LNCAP (cell line): ENCODE data around the gene PNPLA2.

Experiments used
- TF ChIP-seq, protein P1 (sequence below): fragments of 450-650 bp; IDR thresholded peaks from 2 replicates; pipeline ENCODE4 v1.5.1; 2017; ENCODE audit warnings: mild to moderate bottlenecking

Gene PNPLA2

GRCh38 chr11:773830-774229 is 44.9 kb upstream of the PNPLA2 start:
- TF ChIP-seq, protein P1, sequence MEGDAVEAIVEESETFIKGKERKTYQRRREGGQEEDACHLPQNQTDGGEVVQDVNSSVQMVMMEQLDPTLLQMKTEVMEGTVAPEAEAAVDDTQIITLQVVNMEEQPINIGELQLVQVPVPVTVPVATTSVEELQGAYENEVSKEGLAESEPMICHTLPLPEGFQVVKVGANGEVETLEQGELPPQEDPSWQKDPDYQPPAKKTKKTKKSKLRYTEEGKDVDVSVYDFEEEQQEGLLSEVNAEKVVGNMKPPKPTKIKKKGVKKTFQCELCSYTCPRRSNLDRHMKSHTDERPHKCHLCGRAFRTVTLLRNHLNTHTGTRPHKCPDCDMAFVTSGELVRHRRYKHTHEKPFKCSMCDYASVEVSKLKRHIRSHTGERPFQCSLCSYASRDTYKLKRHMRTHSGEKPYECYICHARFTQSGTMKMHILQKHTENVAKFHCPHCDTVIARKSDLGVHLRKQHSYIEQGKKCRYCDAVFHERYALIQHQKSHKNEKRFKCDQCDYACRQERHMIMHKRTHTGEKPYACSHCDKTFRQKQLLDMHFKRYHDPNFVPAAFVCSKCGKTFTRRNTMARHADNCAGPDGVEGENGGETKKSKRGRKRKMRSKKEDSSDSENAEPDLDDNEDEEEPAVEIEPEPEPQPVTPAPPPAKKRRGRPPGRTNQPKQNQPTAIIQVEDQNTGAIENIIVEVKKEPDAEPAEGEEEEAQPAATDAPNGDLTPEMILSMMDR: no peak

DNA sequence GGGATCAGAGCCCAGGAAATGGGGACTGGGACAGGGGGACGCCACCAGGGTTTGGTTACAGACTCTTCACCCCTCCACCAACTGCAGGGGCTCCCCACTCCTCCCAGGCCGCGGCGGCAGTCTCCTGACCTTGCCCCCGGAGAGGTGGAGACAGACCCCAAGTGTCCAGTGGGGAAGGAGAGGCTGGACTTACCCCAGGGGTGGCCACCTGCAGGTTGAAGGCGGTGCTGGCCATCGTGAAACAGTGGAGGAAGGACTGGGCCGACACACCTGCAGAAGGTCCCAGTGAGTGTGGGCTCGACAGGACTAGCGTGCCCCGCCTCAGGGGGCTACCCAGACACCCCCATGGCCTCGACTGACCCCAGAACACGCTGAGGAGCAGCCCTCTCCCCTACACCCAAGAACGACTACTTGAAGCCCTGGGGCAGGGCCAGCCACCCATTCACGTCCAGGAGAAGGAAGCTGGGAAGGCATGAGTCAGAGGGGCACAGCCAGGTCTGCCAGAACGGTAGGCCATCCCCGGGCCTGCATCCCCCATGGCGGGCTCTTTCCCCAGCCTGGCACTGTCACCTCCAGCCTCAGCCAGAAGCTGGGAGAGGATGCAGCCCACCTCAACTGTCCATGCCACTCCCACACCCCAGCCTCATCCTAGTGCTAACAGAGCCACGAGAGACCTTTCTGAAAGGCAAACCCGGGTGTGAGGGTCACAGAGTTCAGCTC is 43.7 kb upstream of the PNPLA2 start:
- TF ChIP-seq, protein P1: no peak

- TF ChIP-seq, protein P1: no peak
Measured at GRCh38 chr11:776263-776560, 42.5 kb upstream of the PNPLA2 start.

DNA sequence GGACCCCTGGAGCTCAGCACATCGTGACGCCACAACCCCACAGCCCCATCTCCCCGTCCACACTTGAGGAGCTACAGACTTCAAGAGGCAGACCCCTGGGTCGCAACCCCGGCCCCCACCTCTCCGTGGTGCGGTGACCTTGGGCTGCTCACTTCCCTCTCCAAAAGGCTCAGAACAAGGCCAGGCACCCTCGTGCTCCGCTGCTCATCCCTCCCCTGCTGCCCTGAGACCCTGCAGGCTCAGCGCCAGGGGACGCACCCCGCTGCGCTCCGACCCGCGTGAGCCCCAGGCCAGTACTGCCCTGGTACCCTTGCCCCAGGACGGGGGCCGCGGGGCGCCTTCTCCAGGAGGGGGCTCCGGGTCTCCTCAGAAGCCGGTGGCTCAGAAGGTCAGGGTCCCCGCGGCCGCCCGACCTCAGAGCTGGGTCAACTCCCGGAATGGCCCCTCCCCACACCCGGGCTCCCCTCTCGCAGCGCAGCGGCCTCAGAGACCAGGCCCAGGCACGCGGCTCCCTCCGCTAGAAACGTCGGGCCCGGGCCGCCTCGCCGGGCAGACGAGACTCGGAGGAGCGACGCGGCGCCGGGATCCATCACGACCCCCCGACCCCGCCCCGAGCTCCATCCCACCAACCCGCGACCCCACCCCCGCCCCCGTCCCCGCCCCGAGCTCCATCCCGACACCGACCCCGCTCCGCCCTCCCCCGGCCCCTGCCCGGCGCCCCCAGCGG is 42.0 kb upstream of the PNPLA2 start:
- TF ChIP-seq, protein P1: no peak

GRCh38 chr11:777288-778255 is 41.1 kb upstream of the PNPLA2 start, which contains the start of gene GATD1:
Gene GATD1, minus strand, starts transcription at chr11:777487. Its CDS starts 25 bp downstream, at chr11:777462.
- TF ChIP-seq, protein P1: no peak

DNA sequence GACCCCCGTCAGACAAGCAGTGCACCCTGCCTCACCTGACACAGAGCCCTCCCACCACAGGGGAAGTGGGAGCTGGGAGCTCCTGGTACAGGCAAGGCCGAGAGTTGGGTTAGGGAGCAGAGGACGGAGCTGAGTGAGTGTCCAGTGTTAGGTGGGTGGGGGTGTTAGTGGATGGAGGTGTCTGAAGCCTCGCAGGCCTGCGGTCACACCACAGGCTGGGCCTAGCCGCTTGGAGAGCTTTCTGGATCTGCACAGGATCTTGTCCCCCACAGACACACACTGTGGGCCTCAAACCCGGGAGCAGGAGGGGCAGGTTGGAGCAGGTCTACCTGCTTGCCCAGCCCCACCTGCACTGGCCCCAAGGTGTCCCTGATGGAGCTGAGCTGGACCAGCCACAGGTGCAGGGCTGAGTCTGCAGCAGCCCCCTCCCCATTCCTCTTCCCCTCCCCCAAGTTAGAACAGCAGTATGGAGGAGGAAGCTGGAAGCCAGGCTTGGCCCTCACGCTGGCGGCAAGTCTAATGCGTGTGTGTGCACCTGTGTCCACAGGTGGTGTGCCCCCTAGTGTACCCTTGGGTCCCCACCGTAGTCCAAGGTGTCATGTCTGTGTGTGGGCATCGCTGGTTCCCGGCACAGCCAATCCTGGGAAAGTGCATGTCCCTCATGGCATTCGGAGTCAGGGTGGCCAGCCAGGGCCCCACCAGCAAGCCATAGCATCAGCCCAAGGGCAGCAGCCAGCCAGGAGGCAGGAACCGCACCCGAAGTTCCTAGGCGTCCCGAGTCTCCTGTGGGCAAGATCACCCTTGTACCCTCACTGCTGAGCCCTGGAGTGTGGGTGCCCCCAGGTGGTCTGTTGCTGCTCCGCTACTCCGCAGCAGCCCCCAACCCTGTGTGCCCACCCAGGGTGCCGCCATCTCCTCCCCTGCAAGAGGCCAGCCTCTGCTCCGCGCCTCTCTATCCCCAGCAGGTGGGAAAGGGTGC is 39.4 kb upstream of the PNPLA2 start:
- TF ChIP-seq, protein P1: no peak; the same call in 1 of the 2 replicates
